H1 (cell line): ENCODE results near the gene GRM7. TPM values are rescaled to one million over a fixed set of nuclear protein-coding genes. Genes with fewer than 3 reads are reported as not detected.

Experiments
- CTCF ChIA-PET: fragments of 300-600 bp; sonication (Branson Sonifier 250); formaldehyde crosslinking; loops from one replicate; lab custom pipeline; 2021; ENCODE audit not compliant: partially characterized antibody; lab: Charles Lee
- POLR2A ChIA-PET: fragments of 300-600 bp; sonication (Branson Sonifier 250); formaldehyde crosslinking; loops from one replicate; lab custom pipeline; 2021; ENCODE audit warnings: inconsistent platforms; ENCODE audit not compliant: partially characterized antibody; lab: Charles Lee
- DNase-seq, 2 experiments: peaks; one replicate each; pipeline versions ENCODE4 v3.0.0 to v3.0.0-alpha.2; 2010 to 2022; ENCODE audit warnings: low spot score in 2 of 2, low read depth in 1 of 2, mixed read lengths in 1 of 2
- FAIRE-seq: peaks from 2 replicates; lab custom pipeline; 2011; peaks lifted over from hg19 to GRCh38; lab: Jason Lieb, UNC
- H2AFZ ChIP-seq: 2 replicates; pipeline ENCODE4 v1.8.1; 2012; ENCODE audit warnings: low read length, inconsistent platforms
- H2AK5ac ChIP-seq: 2 replicates; pipeline ENCODE4 v1.6.1; 2013; ENCODE audit warnings: low read depth, low read length
- H2BK120ac ChIP-seq: replicated peaks from 2 replicates; pipeline ENCODE3; 2013; ENCODE audit warnings: low read depth, low read length, inconsistent platforms
- H2BK12ac ChIP-seq: 2 replicates; pipeline ENCODE4 v1.6.1; 2013; ENCODE audit warnings: low read depth, low read length
- H2BK15ac ChIP-seq: 2 replicates; pipeline ENCODE4 v1.6.1; 2013; ENCODE audit warnings: low read length
- H2BK20ac ChIP-seq: 2 replicates; pipeline ENCODE4 v1.6.1; 2013; ENCODE audit warnings: low read length
- H2BK5ac ChIP-seq: 2 replicates; pipeline ENCODE4 v1.6.1; 2013; ENCODE audit warnings: low read depth, low read length
- H3K14ac ChIP-seq: 2 replicates; pipeline ENCODE4 v1.6.1; 2013; ENCODE audit warnings: inconsistent platforms; ENCODE audit not compliant: insufficient read length
- H3K18ac ChIP-seq: 2 replicates; pipeline ENCODE4 v1.6.1; 2013; ENCODE audit warnings: low read length; ENCODE audit errors: extremely low read depth
- H3K23ac ChIP-seq: 2 replicates; pipeline ENCODE4 v1.6.1; 2013; ENCODE audit warnings: inconsistent platforms; ENCODE audit not compliant: insufficient read length
- H3K23me2 ChIP-seq: 2 replicates; pipeline ENCODE4 v1.6.1; 2013; ENCODE audit warnings: low read depth, low read length
- H3K27ac ChIP-seq: 2 replicates; pipeline ENCODE4 v1.6.1; 2011; ENCODE audit warnings: low read depth, low read length, inconsistent platforms
- H3K27me3 ChIP-seq, 4 experiments: replicated peaks in 1 of 4; 1 replicate in 1 of 4; 2 replicates in 3 of 4; pipeline versions ENCODE4 v1.6.1 to v1.8.1; 2011 to 2013; ENCODE audit warnings: low read length in 3 of 4, mild to moderate bottlenecking in 3 of 4, inconsistent platforms in 2 of 4, mixed read lengths in 2 of 4, moderate library complexity in 1 of 4; ENCODE audit not compliant: control insufficient read depth in 3 of 4, insufficient read depth in 3 of 4; ENCODE audit errors: extremely low read depth in 1 of 4
- H3K36me3 ChIP-seq, 4 experiments: 2 replicates each; pipeline versions ENCODE4 v1.6.1 to v1.8.1; 2011 to 2013; ENCODE audit warnings: mild to moderate bottlenecking in 4 of 4, low read length in 3 of 4, moderate library complexity in 2 of 4, control low read depth in 1 of 4, inconsistent platforms in 1 of 4; ENCODE audit not compliant: insufficient read depth in 4 of 4, control insufficient read depth in 2 of 4
- H3K4ac ChIP-seq: replicated peaks from 2 replicates; pipeline ENCODE3; 2013; ENCODE audit warnings: low read length, low read depth, mixed read lengths, inconsistent platforms; ENCODE audit not compliant: insufficient read length
- H3K4me1 ChIP-seq, 4 experiments: replicated peaks in 1 of 4; 1 replicate in 1 of 4; 2 replicates in 3 of 4; pipeline versions ENCODE4 v1.6.1 to v1.8.1; 2011 to 2013; ENCODE audit warnings: low read length in 3 of 4, inconsistent platforms in 2 of 4, mixed read lengths in 1 of 4; ENCODE audit not compliant: insufficient read depth in 4 of 4, control insufficient read depth in 3 of 4
- H3K4me2 ChIP-seq, 2 experiments: 2 replicates each; pipeline versions ENCODE4 v1.6.1 to v1.8.1; 2011 to 2013; ENCODE audit warnings: low read depth in 2 of 2, low read length in 2 of 2, control low read depth in 1 of 2, inconsistent platforms in 1 of 2, mild to moderate bottlenecking in 1 of 2; ENCODE audit not compliant: insufficient read depth in 1 of 2
- H3K4me3 ChIP-seq, 4 experiments: fragments of 200-600, 300-600 bp in 1 of 4; sonication (generic), shearing (Covaris generic), sonication (Bioruptor Twin) in 1 of 4; 2 replicates each; pipeline versions ENCODE4 v1.5.1 to v1.8.1; 2011 to 2016; ENCODE audit warnings: low read length in 4 of 4, low read depth in 3 of 4, control low read depth in 2 of 4, inconsistent platforms in 2 of 4, mild to moderate bottlenecking in 2 of 4, mixed read lengths in 1 of 4, moderate library complexity in 1 of 4; ENCODE audit not compliant: insufficient read depth in 2 of 4; ENCODE audit errors: extremely low read depth in 1 of 4
- H3K56ac ChIP-seq: replicated peaks from 2 replicates; pipeline ENCODE3; 2013; ENCODE audit warnings: low read depth, mild to moderate bottlenecking, mixed read lengths, low read length, inconsistent platforms; ENCODE audit not compliant: insufficient read length
- H3K79me1 ChIP-seq: 2 replicates; pipeline ENCODE4 v1.6.1; 2013; ENCODE audit warnings: low read depth, low read length, control low read depth
- H3K79me2 ChIP-seq, 2 experiments: 2 replicates each; pipeline versions ENCODE4 v1.6.1 to v1.8.1; 2012 to 2013; ENCODE audit warnings: low read length in 2 of 2, mild to moderate bottlenecking in 2 of 2, inconsistent platforms in 1 of 2; ENCODE audit not compliant: insufficient read depth in 2 of 2, control insufficient read depth in 1 of 2
- H3K9ac ChIP-seq, 4 experiments: replicated peaks in 1 of 4; 1 replicate in 1 of 4; 2 replicates in 3 of 4; pipeline versions ENCODE4 v1.6.1 to v1.8.1; 2011 to 2013; ENCODE audit warnings: low read depth in 3 of 4, low read length in 3 of 4, control low read depth in 2 of 4, mild to moderate bottlenecking in 2 of 4, moderate library complexity in 2 of 4, inconsistent platforms in 1 of 4; ENCODE audit errors: extremely low read depth in 1 of 4
- H3K9me3 ChIP-seq, 2 experiments: 2 replicates each; pipeline versions ENCODE4 v1.6.1 to v1.8.1; 2012 to 2013; ENCODE audit warnings: mild to moderate bottlenecking in 2 of 2, moderate library complexity in 2 of 2, control low read depth in 1 of 2, inconsistent platforms in 1 of 2, low read depth in 1 of 2, low read length in 1 of 2, mixed read lengths in 1 of 2; ENCODE audit not compliant: insufficient read depth in 2 of 2
- H4K20me1 ChIP-seq, 2 experiments: replicated peaks in 1 of 2; 2 replicates each; pipeline versions ENCODE3 to v1.8.1; 2011 to 2013; ENCODE audit warnings: inconsistent platforms in 2 of 2, low read length in 2 of 2, mild to moderate bottlenecking in 1 of 2; ENCODE audit not compliant: insufficient read depth in 2 of 2, control insufficient read depth in 1 of 2
- H4K5ac ChIP-seq: 2 replicates; pipeline ENCODE4 v1.6.1; 2013; ENCODE audit warnings: low read length, low read depth, mixed read lengths, inconsistent platforms; ENCODE audit not compliant: insufficient read length
- H4K8ac ChIP-seq: 2 replicates; pipeline ENCODE4 v1.8.0; 2013; ENCODE audit warnings: mild to moderate bottlenecking, moderate library complexity, low read length, inconsistent platforms; ENCODE audit not compliant: insufficient read depth; ENCODE audit errors: extremely low read depth
- H4K91ac ChIP-seq: replicated peaks from 2 replicates; pipeline ENCODE3; 2013; ENCODE audit warnings: low read length, mixed read lengths, inconsistent platforms; ENCODE audit not compliant: insufficient read length
- CHD2 ChIP-seq: IDR thresholded peaks from 2 replicates; pipeline ENCODE4 v1.6.1; 2012; ENCODE audit warnings: low read length, improper control_type of control experiment
- WGBS, 2 experiments: shearing (Covaris generic) in 1 of 2; methylation state at CpG; one replicate each; pipeline versions ENCODE4 v1.1.6 to v1.1.7; 2013 to 2015; ENCODE audit warnings: low lambda C conversion rate in 2 of 2, mixed read lengths in 2 of 2, inconsistent platforms in 1 of 2, low coverage in 1 of 2, missing lambda C conversion rate in 1 of 2; ENCODE audit not compliant: insufficient replicate concordance in 2 of 2, insufficient coverage in 1 of 2, insufficient read length in 1 of 2; ENCODE audit errors: extremely low coverage in 1 of 2, missing lambda C conversion rate in 1 of 2; 5-methylcytosine and 5-hydroxymethylcytosine counted together
- polyA plus RNA-seq, 7 experiments: library from polyadenylated mRNA; depleted of rRNA in 3 of 7; stranded (reverse) in 5 of 7; unstranded in 2 of 7; fragments of >200 nt in 5 of 7; fragments of 200-250 nt in 2 of 7; gene quantifications; 1 replicate in 5 of 7; 2 replicates in 1 of 7; 4 replicates in 1 of 7; pipeline versions ENCODE4 v1.2.1 to v1.2.3, GENCODE V29; 2011 to 2013; ENCODE audit warnings: missing spikeins in 2 of 7, mixed read lengths in 2 of 7
- total RNA-seq: library from RNA; stranded (reverse); fragmentation: NEBNext Ultra II Directional; extraction: Animal tissue kit (Norgen Biotek cat#: 25700); gene quantifications from 2 replicates; pipeline ENCODE4 v1.2.1, GENCODE V29; 2021

Gene GRM7
- total and polyA plus RNA-seq, 2 of the 8 experiments (the other 6 are each of a cell fraction or from before 2014, with no cell fraction given), result 0.17 to 0.24 TPM

DNA sequence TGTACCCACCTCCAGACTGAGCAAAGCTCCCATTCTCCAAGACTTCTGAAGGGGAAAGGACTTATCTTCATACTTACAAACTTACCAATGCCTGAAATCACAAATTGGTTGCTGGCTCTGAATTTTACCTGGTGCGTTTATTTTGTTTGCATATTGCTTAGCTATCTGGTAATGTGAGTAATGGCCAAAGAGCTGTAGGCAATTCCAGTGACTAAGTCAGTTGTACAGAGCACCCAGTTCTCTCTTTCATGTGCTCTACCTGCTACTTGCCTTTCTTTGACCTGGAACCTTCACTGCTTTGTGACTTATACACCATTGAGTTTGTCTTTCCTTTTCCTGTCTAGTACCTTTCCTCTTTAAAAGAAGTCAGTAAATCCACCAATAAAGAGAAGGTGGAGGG lies 884.8 kb downstream of the GRM7 start:
- CTCF ChIA-PET, result no interaction called here
- no peak overlapping the region for H3K9ac ChIP-seq
- H3K4me2 ChIP-seq, result no peak overlapping the region
- H4K5ac ChIP-seq, result no peak overlapping the region
- H3K14ac ChIP-seq, result no peak overlapping the region
- no peak overlapping the region for H3K56ac ChIP-seq
- DNase-seq, result no peak
- no peak overlapping the region for H2AK5ac ChIP-seq
- H3K18ac ChIP-seq, result no peak overlapping the region
- WGBS, 2 experiments, result 87% methylated on average over 1 of the region's 1 CpG; no CpG with 5 or more reads in 1 of the 2 experiments
- no peak overlapping the region for H4K8ac ChIP-seq
- no peaks in the 10 kb centered on the region for H3K79me2 ChIP-seq
- H3K4me1 ChIP-seq, result no peaks in the 10 kb centered on the region
- no peaks in the 10 kb centered on the region for H3K9me3 ChIP-seq
- no peak for FAIRE-seq
- H4K20me1 ChIP-seq, result no peaks in the 10 kb centered on the region
- H3K23ac ChIP-seq, result no peak overlapping the region
- H2AFZ ChIP-seq, result no peak overlapping the region
- H2BK120ac ChIP-seq, result no peak overlapping the region
- H2BK20ac ChIP-seq, result no peak overlapping the region
- H3K27me3 ChIP-seq, result peaks cover 0 to 1% (median 0%) of the 10 kb centered on the region in 4 experiments; a peak in 1 of 7 replicates
- H2BK12ac ChIP-seq, result no peak overlapping the region
- H3K27ac ChIP-seq, result no peak overlapping the region
- no peak overlapping the region for H2BK15ac ChIP-seq
- H3K4ac ChIP-seq, result no peak overlapping the region
- no peaks in the 10 kb centered on the region; a peak in 1 of 8 replicates for H3K36me3 ChIP-seq
- no peaks in the 10 kb centered on the region; the same call in 1 of the 2 replicates for H3K79me1 ChIP-seq
- H3K23me2 ChIP-seq, result no peaks in the 10 kb centered on the region
- H3K4me3 ChIP-seq, result no peak overlapping the region
- H4K91ac ChIP-seq, result no peak overlapping the region
- H2BK5ac ChIP-seq, result no peak overlapping the region
- POLR2A ChIA-PET, result no interaction called here
- TF ChIP-seq CHD2, result no peak
